Measurements from ENCODE around the gene PCDHGA1. TPM values are rescaled to one million over a fixed set of nuclear protein-coding genes. Genes with fewer than 3 reads are reported as not detected.

Gene PCDHGA1
- total RNA-seq, 1 experiment from 2014 or later, result 0.64 TPM

GRCh38 chr5:141477815-141478214 is 147.5 kb downstream of the PCDHGA1 start:
- DNase-seq, result no peak
- Mint-ChIP-seq H3K27me3 (ENCODE audit: insufficient read depth, unreplicated experiment) (no peaks in the 10 kb centered on the region), H3K4me3 (ENCODE audit: unreplicated experiment) (no peak overlapping the region), H3K27ac (ENCODE audit: unreplicated experiment) (no peak overlapping the region), H3K9me3 (ENCODE audit: unreplicated experiment) (no peaks in the 10 kb centered on the region), H3K4me1 (ENCODE audit: low read depth, unreplicated experiment) (no peaks in the 10 kb centered on the region), H3K36me3 (ENCODE audit: insufficient read depth, unreplicated experiment) (no peaks in the 10 kb centered on the region)
- TF ChIP-seq CTCF (IDR thresholded peaks at IDR 0.05; ENCODE audit: insufficient read depth in 1 of 2, low read depth in 1 of 2, low read length in 1 of 2, severe bottlenecking in 1 of 2, unreplicated experiment in 1 of 2), result no peak
- Histone ChIP-seq H3K4me3 (ENCODE audit: low read depth, low read length) (no peak overlapping the region), H3K36me3 (ENCODE audit: control insufficient read depth, insufficient read depth, low read length) (no peaks in the 10 kb centered on the region), H3K27me3 (replicated peaks; ENCODE audit: control insufficient read depth, insufficient read depth, low read length) (no peaks in the 10 kb centered on the region), H3K9me3 (no peaks in the 10 kb centered on the region), H3K4me1 (no peaks in the 10 kb centered on the region)
- no TSS peak for BruUV-seq (replicated peaks)
- POLR2A ChIA-PET, result no interaction called here
- intact Hi-C loops (cut with micrococcal nuclease; ENCODE audit: unreplicated experiment), result no loop called here
- CTCF ChIA-PET, result interaction anchor here (0.6 kb wide), 1 partner anchor 32 kb away, joined by 4 read pairs; no protein-coding TSS in a partner anchor

GRCh38 chr5:141478321-141478945 is 148.1 kb downstream of the PCDHGA1 start:
- ChIA-PET POLR2A (no interaction called here), CTCF (interaction anchor here (0.5 to 0.6 kb wide), 2 partner anchors 31 to 39 kb away, joined by 4 read pairs; no protein-coding TSS in a partner anchor)
- BruUV-seq (replicated peaks), result no TSS peak
- no peaks in the 10 kb centered on the region for H3K9me3 ChIP-seq
- no peaks in the 10 kb centered on the region for H3K36me3 ChIP-seq (ENCODE audit: control insufficient read depth, insufficient read depth, low read length)
- no peaks in the 10 kb centered on the region for H3K4me1 ChIP-seq
- intact Hi-C loops (cut with micrococcal nuclease; ENCODE audit: unreplicated experiment), result no loop called here
- no peak overlapping the region for H3K4me3 Mint-ChIP-seq (ENCODE audit: unreplicated experiment)
- no peaks in the 10 kb centered on the region for H3K9me3 Mint-ChIP-seq (ENCODE audit: unreplicated experiment)
- no peak for TF ChIP-seq CTCF (IDR thresholded peaks at IDR 0.05; ENCODE audit: insufficient read depth in 1 of 2, low read depth in 1 of 2, low read length in 1 of 2, severe bottlenecking in 1 of 2, unreplicated experiment in 1 of 2)
- H3K36me3 Mint-ChIP-seq (ENCODE audit: insufficient read depth, unreplicated experiment), result no peaks in the 10 kb centered on the region
- no peak for DNase-seq
- H3K27ac Mint-ChIP-seq (ENCODE audit: unreplicated experiment), result no peak overlapping the region
- H3K4me3 ChIP-seq (ENCODE audit: low read depth, low read length), result no peak overlapping the region
- no peaks in the 10 kb centered on the region for H3K27me3 Mint-ChIP-seq (ENCODE audit: insufficient read depth, unreplicated experiment)
- no peaks in the 10 kb centered on the region for H3K4me1 Mint-ChIP-seq (ENCODE audit: low read depth, unreplicated experiment)
- H3K27me3 ChIP-seq (replicated peaks; ENCODE audit: control insufficient read depth, insufficient read depth, low read length), result no peaks in the 10 kb centered on the region

GRCh38 chr5:141479776-141480175 is 149.5 kb downstream of the PCDHGA1 start:
- H3K27me3 ChIP-seq (replicated peaks; ENCODE audit: control insufficient read depth, insufficient read depth, low read length), result no peaks in the 10 kb centered on the region
- no peak overlapping the region for H3K4me3 ChIP-seq (ENCODE audit: low read depth, low read length)
- Mint-ChIP-seq H3K27me3 (ENCODE audit: insufficient read depth, unreplicated experiment) (no peaks in the 10 kb centered on the region), H3K4me1 (ENCODE audit: low read depth, unreplicated experiment) (no peaks in the 10 kb centered on the region), H3K9me3 (ENCODE audit: unreplicated experiment) (no peaks in the 10 kb centered on the region), H3K36me3 (ENCODE audit: insufficient read depth, unreplicated experiment) (no peaks in the 10 kb centered on the region), H3K4me3 (ENCODE audit: unreplicated experiment) (no peak overlapping the region), H3K27ac (ENCODE audit: unreplicated experiment) (no peak overlapping the region)
- ChIA-PET POLR2A (no interaction called here), CTCF (no interaction called here)
- DNase-seq, result no peak
- BruUV-seq (replicated peaks), result no TSS peak
- H3K9me3 ChIP-seq, result no peaks in the 10 kb centered on the region
- H3K4me1 ChIP-seq, result no peaks in the 10 kb centered on the region
- TF ChIP-seq CTCF (IDR thresholded peaks at IDR 0.05; ENCODE audit: insufficient read depth in 1 of 2, low read depth in 1 of 2, low read length in 1 of 2, severe bottlenecking in 1 of 2, unreplicated experiment in 1 of 2), result no peak
- intact Hi-C loops (cut with micrococcal nuclease; ENCODE audit: unreplicated experiment), result no loop called here
- no peaks in the 10 kb centered on the region for H3K36me3 ChIP-seq (ENCODE audit: control insufficient read depth, insufficient read depth, low read length)
